Measurements from ENCODE around the gene GJD2. TPM values are rescaled to one million over a fixed set of nuclear protein-coding genes. Genes with fewer than 3 reads are reported as not detected.

GJD2 gene
- total RNA-seq, 6 experiments from 2014 or later = not detected

GRCh38 chr15:34791701-34792100 is 36.9 kb upstream of the GJD2 start:
- Mint-ChIP-seq H3K36me3 (ENCODE audit: low read depth) (no peaks in the 10 kb centered on the region), H3K4me3 (no peak overlapping the region), H3K27me3 (ENCODE audit: insufficient read depth) (peaks cover 2% of the 10 kb centered on the region; the same call in 1 of the 2 replicates)

DNA sequence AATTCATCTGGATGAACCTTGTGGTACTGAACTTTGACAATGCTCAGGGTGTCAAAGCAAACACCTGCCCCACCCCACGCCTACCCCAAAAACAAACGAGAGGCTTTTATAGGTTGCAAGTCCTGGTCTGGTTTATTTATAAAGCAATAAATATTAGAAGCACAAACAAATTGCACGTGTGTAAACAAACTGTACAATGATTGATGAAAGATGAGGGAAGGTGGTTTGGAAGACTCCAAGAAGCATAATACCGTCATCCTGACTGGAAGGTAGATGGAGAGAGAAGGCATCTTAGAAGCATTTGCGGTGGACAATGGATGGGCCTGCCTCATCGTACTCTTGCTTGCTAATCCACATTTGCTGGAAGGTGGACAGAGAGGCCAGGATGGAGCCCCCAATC is 35.3 kb upstream of the GJD2 start:
- H3K4me3 Mint-ChIP-seq = no peak overlapping the region; the same call in 1 of the 2 replicates
- H3K27me3 Mint-ChIP-seq (ENCODE audit: insufficient read depth) = peaks cover 4% of the 10 kb centered on the region; the same call in 1 of the 2 replicates
- DNase-seq = no peak
- TF ChIP-seq, protein P1, sequence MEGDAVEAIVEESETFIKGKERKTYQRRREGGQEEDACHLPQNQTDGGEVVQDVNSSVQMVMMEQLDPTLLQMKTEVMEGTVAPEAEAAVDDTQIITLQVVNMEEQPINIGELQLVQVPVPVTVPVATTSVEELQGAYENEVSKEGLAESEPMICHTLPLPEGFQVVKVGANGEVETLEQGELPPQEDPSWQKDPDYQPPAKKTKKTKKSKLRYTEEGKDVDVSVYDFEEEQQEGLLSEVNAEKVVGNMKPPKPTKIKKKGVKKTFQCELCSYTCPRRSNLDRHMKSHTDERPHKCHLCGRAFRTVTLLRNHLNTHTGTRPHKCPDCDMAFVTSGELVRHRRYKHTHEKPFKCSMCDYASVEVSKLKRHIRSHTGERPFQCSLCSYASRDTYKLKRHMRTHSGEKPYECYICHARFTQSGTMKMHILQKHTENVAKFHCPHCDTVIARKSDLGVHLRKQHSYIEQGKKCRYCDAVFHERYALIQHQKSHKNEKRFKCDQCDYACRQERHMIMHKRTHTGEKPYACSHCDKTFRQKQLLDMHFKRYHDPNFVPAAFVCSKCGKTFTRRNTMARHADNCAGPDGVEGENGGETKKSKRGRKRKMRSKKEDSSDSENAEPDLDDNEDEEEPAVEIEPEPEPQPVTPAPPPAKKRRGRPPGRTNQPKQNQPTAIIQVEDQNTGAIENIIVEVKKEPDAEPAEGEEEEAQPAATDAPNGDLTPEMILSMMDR (IDR thresholded peaks at IDR 0.05) = no peak
- H3K36me3 Mint-ChIP-seq (ENCODE audit: low read depth) = no peaks in the 10 kb centered on the region
- no peaks in the 10 kb centered on the region for H3K9me3 Mint-ChIP-seq
- H3K4me1 Mint-ChIP-seq (ENCODE audit: low read depth) = peaks cover 32% of the 10 kb centered on the region
- H3K27ac Mint-ChIP-seq = no peak overlapping the region

More at GRCh38 chr15:34791701-34792100, 36.9 kb upstream of the GJD2 start:
- H3K27ac Mint-ChIP-seq = no peak overlapping the region
- no peak for DNase-seq
- TF ChIP-seq, protein P1 (IDR thresholded peaks at IDR 0.05) = no peak
- no peaks in the 10 kb centered on the region for H3K9me3 Mint-ChIP-seq
- H3K4me1 Mint-ChIP-seq (ENCODE audit: low read depth) = peaks cover 43% of the 10 kb centered on the region

GRCh38 chr15:34789326-34789725 is 34.5 kb upstream of the GJD2 start:
- H3K9me3 Mint-ChIP-seq = no peaks in the 10 kb centered on the region
- TF ChIP-seq, protein P1 (IDR thresholded peaks at IDR 0.05) = no peak
- no peak for DNase-seq
- H3K4me1 Mint-ChIP-seq (ENCODE audit: low read depth) = peaks cover 28% of the 10 kb centered on the region
- H3K27me3 Mint-ChIP-seq (ENCODE audit: insufficient read depth) = peaks cover 9% of the 10 kb centered on the region
- H3K4me3 Mint-ChIP-seq = no peak overlapping the region
- H3K27ac Mint-ChIP-seq = no peak overlapping the region
- H3K36me3 Mint-ChIP-seq (ENCODE audit: low read depth) = no peaks in the 10 kb centered on the region

DNA sequence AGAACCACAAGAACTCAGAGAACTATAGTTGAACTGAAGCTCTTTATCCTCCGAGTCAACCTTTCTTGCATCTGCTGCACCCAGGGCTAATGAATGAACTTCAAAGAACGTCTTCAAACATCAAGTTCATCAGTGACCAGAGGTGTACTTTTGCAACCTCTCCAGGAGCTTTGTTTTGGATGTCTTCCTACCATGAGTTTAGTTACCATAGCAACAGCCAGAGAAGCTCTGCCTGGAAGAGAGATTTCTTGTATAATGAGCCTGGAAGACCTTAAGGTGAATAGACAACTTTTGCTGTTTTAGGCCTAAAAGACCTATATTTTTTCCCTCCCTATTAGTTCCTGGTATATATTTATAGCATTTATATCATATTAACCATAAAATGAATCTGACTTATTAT is 31.4 kb upstream of the GJD2 start:
- DNase-seq = no peak
- peaks cover 8% of the 10 kb centered on the region for H3K27me3 Mint-ChIP-seq (ENCODE audit: insufficient read depth)
- H3K4me3 Mint-ChIP-seq = no peak overlapping the region
- TF ChIP-seq, protein P1 (IDR thresholded peaks at IDR 0.05) = no peak
- no peaks in the 10 kb centered on the region for H3K36me3 Mint-ChIP-seq (ENCODE audit: low read depth)
- no peaks in the 10 kb centered on the region for H3K9me3 Mint-ChIP-seq
- H3K27ac Mint-ChIP-seq = no peak overlapping the region
- no peaks in the 10 kb centered on the region; the same call in 1 of the 2 replicates for H3K4me1 Mint-ChIP-seq (ENCODE audit: low read depth)

DNA sequence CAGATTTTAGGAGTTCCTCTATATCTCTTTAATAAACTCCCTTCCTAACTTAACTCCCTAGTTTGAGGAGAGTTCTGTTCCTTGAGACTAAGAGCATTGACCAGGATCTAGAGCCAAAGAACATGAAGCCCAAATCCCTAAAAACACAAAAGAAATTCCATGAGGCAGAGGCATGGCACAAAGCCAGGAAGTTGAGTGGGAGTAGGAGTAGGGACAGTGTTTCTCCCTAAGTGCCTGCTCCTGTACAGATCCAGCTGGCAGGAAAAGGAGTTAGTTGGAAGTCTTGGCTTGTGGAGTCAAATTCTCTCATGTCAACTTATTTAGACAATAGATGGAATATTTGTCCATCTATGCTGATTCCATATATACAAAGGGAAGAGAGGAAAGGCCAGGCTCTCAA is 29.2 kb upstream of the GJD2 start:
- TF ChIP-seq, protein P1 (IDR thresholded peaks at IDR 0.05) = no peak
- H3K9me3 Mint-ChIP-seq = peaks cover 6% of the 10 kb centered on the region; the same call in 1 of the 2 replicates
- H3K27me3 Mint-ChIP-seq (ENCODE audit: insufficient read depth) = peaks cover 8% of the 10 kb centered on the region
- H3K4me1 Mint-ChIP-seq (ENCODE audit: low read depth) = no peaks in the 10 kb centered on the region
- DNase-seq = no peak
- no peak overlapping the region for H3K4me3 Mint-ChIP-seq
- H3K36me3 Mint-ChIP-seq (ENCODE audit: low read depth) = 0 out of 2 replicates have a peak, but pooled peaks cover 4% of the 10 kb centered on the region
- no peak overlapping the region for H3K27ac Mint-ChIP-seq

DNA sequence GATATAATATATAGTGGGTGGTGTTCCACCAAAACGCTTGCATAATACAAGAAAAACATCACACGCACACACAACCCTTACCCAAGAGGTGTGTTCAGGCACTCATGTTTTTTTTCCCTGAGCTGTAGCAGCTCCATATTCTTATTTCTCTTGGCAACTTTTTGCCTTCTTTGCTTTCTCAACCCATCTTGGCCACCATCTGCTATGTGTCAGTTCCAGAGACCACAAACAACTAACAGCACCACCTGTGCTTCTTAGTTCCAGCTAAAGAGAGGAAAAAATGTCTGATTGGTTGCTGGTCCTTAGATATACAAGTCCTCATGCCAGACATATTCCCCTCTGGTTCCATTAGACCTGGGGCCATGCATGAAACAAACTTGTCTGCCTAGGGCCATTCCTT is 28.6 kb upstream of the GJD2 start:
- TF ChIP-seq, protein P1 (IDR thresholded peaks at IDR 0.05) = no peak
- H3K27ac Mint-ChIP-seq = no peak overlapping the region
- H3K27me3 Mint-ChIP-seq (ENCODE audit: insufficient read depth) = peaks cover 8% of the 10 kb centered on the region
- H3K36me3 Mint-ChIP-seq (ENCODE audit: low read depth) = 0 out of 2 replicates have a peak, but pooled peaks cover 4% of the 10 kb centered on the region
- no peaks in the 10 kb centered on the region for H3K4me1 Mint-ChIP-seq (ENCODE audit: low read depth)
- H3K4me3 Mint-ChIP-seq = no peak overlapping the region
- DNase-seq = no peak
- H3K9me3 Mint-ChIP-seq = peaks cover 6% of the 10 kb centered on the region; the same call in 1 of the 2 replicates

Measured in HFFc6 (cell line).